Activated naive CD8-positive, alpha-beta T cell treated with anti-CD3 and anti-CD28 coated beads for 36 hours (primary cell): ENCODE data around the gene PDE6A. TPM values are rescaled to one million over a fixed set of nuclear protein-coding genes. Genes with fewer than 3 reads are reported as not detected.
"Not testable (repeated sequence)": the region's sequence is repeated elsewhere in the genome, so short reads cannot be mapped to it uniquely, and the experiment has no call there.

ENCODE experiments used
- DNase-seq: peaks from one replicate; pipeline ENCODE4 v3.0.0; 2021
- H3K27ac Mint-ChIP-seq: one replicate; pipeline ENCODE4 v1.8.0; 2022; ENCODE audit warnings: mild to moderate bottlenecking, moderate library complexity, mixed read lengths
- H3K27me3 Mint-ChIP-seq: one replicate; pipeline ENCODE4 v1.8.0; 2022; ENCODE audit warnings: mild to moderate bottlenecking, mixed read lengths
- H3K36me3 Mint-ChIP-seq: one replicate; pipeline ENCODE4 v1.8.0; 2021; ENCODE audit warnings: mild to moderate bottlenecking, mixed read lengths
- H3K4me1 Mint-ChIP-seq: one replicate; pipeline ENCODE4 v1.8.0; 2021; ENCODE audit warnings: mixed read lengths
- H3K4me3 Mint-ChIP-seq: one replicate; pipeline ENCODE4 v1.8.0; 2022; ENCODE audit warnings: mild to moderate bottlenecking, moderate library complexity, mixed read lengths
- H3K9me3 Mint-ChIP-seq: one replicate; pipeline ENCODE4 v1.8.0; 2022; ENCODE audit warnings: mixed read lengths
- total RNA-seq, 2 experiments: library from RNA; stranded (reverse); gene quantifications; one replicate each; pipeline ENCODE4 v1.2.3, GENCODE V29; 2021

The PDE6A gene
- total RNA-seq, 2 experiments from 2014 or later: not detected

GRCh38 chr5:149879593-149879992, 65.0 kb downstream of the PDE6A start:
- not testable (repeated sequence) for H3K36me3 Mint-ChIP-seq, H3K4me3 Mint-ChIP-seq
- peaks cover 14% of the 10 kb centered on the region for H3K27me3 Mint-ChIP-seq

GRCh38 chr5:149878371-149878770, 66.2 kb downstream of the PDE6A start:
- H3K27ac Mint-ChIP-seq: no peak overlapping the region
- no peaks in the 10 kb centered on the region for H3K4me1 Mint-ChIP-seq
- no peak for DNase-seq
- no peaks in the 10 kb centered on the region for H3K9me3 Mint-ChIP-seq
- no peaks in the 10 kb centered on the region for H3K36me3 Mint-ChIP-seq
- H3K4me3 Mint-ChIP-seq: no peak overlapping the region
- H3K27me3 Mint-ChIP-seq: peaks cover 14% of the 10 kb centered on the region

More at GRCh38 chr5:149879593-149879992, 65.0 kb downstream of the PDE6A start:
- not testable (repeated sequence) for H3K4me1 Mint-ChIP-seq, DNase-seq, H3K27ac Mint-ChIP-seq, H3K9me3 Mint-ChIP-seq

GRCh38 chr5:149873896-149874295, 70.7 kb downstream of the PDE6A start:
- Mint-ChIP-seq H3K27ac (no peak overlapping the region), H3K4me3 (no peak overlapping the region), H3K9me3 (no peaks in the 10 kb centered on the region), H3K27me3 (peaks cover 5% of the 10 kb centered on the region), H3K36me3 (no peaks in the 10 kb centered on the region), H3K4me1 (no peaks in the 10 kb centered on the region)
- DNase-seq: no peak

GRCh38 chr5:149872351-149873040, 72.1 kb downstream of the PDE6A start:
- Mint-ChIP-seq H3K27me3 (peaks cover 5% of the 10 kb centered on the region), H3K9me3 (no peaks in the 10 kb centered on the region), H3K4me3 (no peak overlapping the region), H3K36me3 (no peaks in the 10 kb centered on the region), H3K27ac (no peak overlapping the region), H3K4me1 (no peaks in the 10 kb centered on the region)
- no peak for DNase-seq

- H3K4me1 Mint-ChIP-seq: no peaks in the 10 kb centered on the region
- H3K9me3 Mint-ChIP-seq: no peaks in the 10 kb centered on the region
- no peak for DNase-seq
- peaks cover 3% of the 10 kb centered on the region for H3K27me3 Mint-ChIP-seq
- H3K36me3 Mint-ChIP-seq: no peaks in the 10 kb centered on the region
- no peak overlapping the region for H3K4me3 Mint-ChIP-seq
- H3K27ac Mint-ChIP-seq: no peak overlapping the region
Measured at GRCh38 chr5:149871471-149871870, 73.1 kb downstream of the PDE6A start.

- Mint-ChIP-seq H3K4me3 (no peak overlapping the region), H3K9me3 (no peaks in the 10 kb centered on the region), H3K36me3 (no peaks in the 10 kb centered on the region), H3K27me3 (no peaks in the 10 kb centered on the region), H3K4me1 (no peaks in the 10 kb centered on the region), H3K27ac (no peak overlapping the region)
- no peak for DNase-seq
Measured at GRCh38 chr5:149870697-149871096, 73.9 kb downstream of the PDE6A start.

GRCh38 chr5:149870232-149870631, 74.4 kb downstream of the PDE6A start:
- no peak overlapping the region for H3K27ac Mint-ChIP-seq

GRCh38 chr5:149869411-149869821, 75.2 kb downstream of the PDE6A start:
- Mint-ChIP-seq H3K27me3 (no peaks in the 10 kb centered on the region), H3K4me1 (no peaks in the 10 kb centered on the region), H3K36me3 (no peaks in the 10 kb centered on the region), H3K9me3 (no peaks in the 10 kb centered on the region), H3K27ac (no peak overlapping the region), H3K4me3 (no peak overlapping the region)
- no peak for DNase-seq

More at GRCh38 chr5:149870232-149870631, 74.4 kb downstream of the PDE6A start:
- Mint-ChIP-seq H3K4me3 (no peak overlapping the region), H3K9me3 (no peaks in the 10 kb centered on the region), H3K27me3 (no peaks in the 10 kb centered on the region), H3K36me3 (no peaks in the 10 kb centered on the region), H3K4me1 (no peaks in the 10 kb centered on the region)
- no peak for DNase-seq

- H3K36me3 Mint-ChIP-seq: no peaks in the 10 kb centered on the region
- H3K4me3 Mint-ChIP-seq: no peak overlapping the region
- H3K9me3 Mint-ChIP-seq: no peaks in the 10 kb centered on the region
- DNase-seq: no peak
- no peak overlapping the region for H3K27ac Mint-ChIP-seq
- no peaks in the 10 kb centered on the region for H3K27me3 Mint-ChIP-seq
- peaks cover 7% of the 10 kb centered on the region for H3K4me1 Mint-ChIP-seq
Measured at GRCh38 chr5:149865746-149866145, 78.8 kb downstream of the PDE6A start.

- H3K27me3 Mint-ChIP-seq: no peaks in the 10 kb centered on the region
- no peak for DNase-seq
- H3K4me3 Mint-ChIP-seq: no peak overlapping the region
- peaks cover 1% of the 10 kb centered on the region for H3K36me3 Mint-ChIP-seq
- peaks cover 9% of the 10 kb centered on the region for H3K4me1 Mint-ChIP-seq
- H3K27ac Mint-ChIP-seq: peak overlapping the region; percentile 19
- H3K9me3 Mint-ChIP-seq: no peaks in the 10 kb centered on the region
Measured at GRCh38 chr5:149863830-149864229, 80.8 kb downstream of the PDE6A start.

GRCh38 chr5:149863176-149863575, 81.4 kb downstream of the PDE6A start:
- Mint-ChIP-seq H3K4me1 (peaks cover 9% of the 10 kb centered on the region), H3K27me3 (no peaks in the 10 kb centered on the region), H3K27ac (no peak overlapping the region), H3K4me3 (no peak overlapping the region), H3K36me3 (peaks cover 1% of the 10 kb centered on the region), H3K9me3 (no peaks in the 10 kb centered on the region)
- no peak for DNase-seq

- no peaks in the 10 kb centered on the region for H3K27me3 Mint-ChIP-seq
- H3K4me3 Mint-ChIP-seq: no peak overlapping the region
- H3K4me1 Mint-ChIP-seq: peaks cover 9% of the 10 kb centered on the region
- peak; percentile 37 for DNase-seq
- H3K36me3 Mint-ChIP-seq: peaks cover 1% of the 10 kb centered on the region
- no peaks in the 10 kb centered on the region for H3K9me3 Mint-ChIP-seq
- H3K27ac Mint-ChIP-seq: peak overlapping the region; percentile 47
Measured at GRCh38 chr5:149860801-149861322, 83.7 kb downstream of the PDE6A start.

GRCh38 chr5:149859746-149860145, 84.8 kb downstream of the PDE6A start:
- no peak for DNase-seq
- no peak overlapping the region for H3K4me3 Mint-ChIP-seq
- H3K9me3 Mint-ChIP-seq: no peaks in the 10 kb centered on the region
- peaks cover 1% of the 10 kb centered on the region for H3K36me3 Mint-ChIP-seq
- H3K27ac Mint-ChIP-seq: no peak overlapping the region
- H3K27me3 Mint-ChIP-seq: no peaks in the 10 kb centered on the region
- H3K4me1 Mint-ChIP-seq: peaks cover 9% of the 10 kb centered on the region

GRCh38 chr5:149858481-149858880, 86.1 kb downstream of the PDE6A start:
- not testable (repeated sequence) for H3K9me3 Mint-ChIP-seq, H3K4me3 Mint-ChIP-seq, DNase-seq, H3K36me3 Mint-ChIP-seq, H3K27me3 Mint-ChIP-seq, H3K27ac Mint-ChIP-seq, H3K4me1 Mint-ChIP-seq

- no peak for DNase-seq
- Mint-ChIP-seq H3K4me3 (no peak overlapping the region), H3K27ac (no peak overlapping the region), H3K4me1 (peaks cover 9% of the 10 kb centered on the region), H3K36me3 (peaks cover 1% of the 10 kb centered on the region), H3K9me3 (no peaks in the 10 kb centered on the region), H3K27me3 (no peaks in the 10 kb centered on the region)
Measured at GRCh38 chr5:149857499-149857898, 87.1 kb downstream of the PDE6A start.

- H3K27me3 Mint-ChIP-seq: no peaks in the 10 kb centered on the region
- no peak for DNase-seq
- no peaks in the 10 kb centered on the region for H3K9me3 Mint-ChIP-seq
- H3K4me1 Mint-ChIP-seq: no peaks in the 10 kb centered on the region
- no peaks in the 10 kb centered on the region for H3K36me3 Mint-ChIP-seq
- H3K4me3 Mint-ChIP-seq: no peak overlapping the region
- H3K27ac Mint-ChIP-seq: no peak overlapping the region
Measured at GRCh38 chr5:149855366-149855765, 89.2 kb downstream of the PDE6A start.
